ENCODE results near the gene KIF20B.

Gene KIF20B, protein sequence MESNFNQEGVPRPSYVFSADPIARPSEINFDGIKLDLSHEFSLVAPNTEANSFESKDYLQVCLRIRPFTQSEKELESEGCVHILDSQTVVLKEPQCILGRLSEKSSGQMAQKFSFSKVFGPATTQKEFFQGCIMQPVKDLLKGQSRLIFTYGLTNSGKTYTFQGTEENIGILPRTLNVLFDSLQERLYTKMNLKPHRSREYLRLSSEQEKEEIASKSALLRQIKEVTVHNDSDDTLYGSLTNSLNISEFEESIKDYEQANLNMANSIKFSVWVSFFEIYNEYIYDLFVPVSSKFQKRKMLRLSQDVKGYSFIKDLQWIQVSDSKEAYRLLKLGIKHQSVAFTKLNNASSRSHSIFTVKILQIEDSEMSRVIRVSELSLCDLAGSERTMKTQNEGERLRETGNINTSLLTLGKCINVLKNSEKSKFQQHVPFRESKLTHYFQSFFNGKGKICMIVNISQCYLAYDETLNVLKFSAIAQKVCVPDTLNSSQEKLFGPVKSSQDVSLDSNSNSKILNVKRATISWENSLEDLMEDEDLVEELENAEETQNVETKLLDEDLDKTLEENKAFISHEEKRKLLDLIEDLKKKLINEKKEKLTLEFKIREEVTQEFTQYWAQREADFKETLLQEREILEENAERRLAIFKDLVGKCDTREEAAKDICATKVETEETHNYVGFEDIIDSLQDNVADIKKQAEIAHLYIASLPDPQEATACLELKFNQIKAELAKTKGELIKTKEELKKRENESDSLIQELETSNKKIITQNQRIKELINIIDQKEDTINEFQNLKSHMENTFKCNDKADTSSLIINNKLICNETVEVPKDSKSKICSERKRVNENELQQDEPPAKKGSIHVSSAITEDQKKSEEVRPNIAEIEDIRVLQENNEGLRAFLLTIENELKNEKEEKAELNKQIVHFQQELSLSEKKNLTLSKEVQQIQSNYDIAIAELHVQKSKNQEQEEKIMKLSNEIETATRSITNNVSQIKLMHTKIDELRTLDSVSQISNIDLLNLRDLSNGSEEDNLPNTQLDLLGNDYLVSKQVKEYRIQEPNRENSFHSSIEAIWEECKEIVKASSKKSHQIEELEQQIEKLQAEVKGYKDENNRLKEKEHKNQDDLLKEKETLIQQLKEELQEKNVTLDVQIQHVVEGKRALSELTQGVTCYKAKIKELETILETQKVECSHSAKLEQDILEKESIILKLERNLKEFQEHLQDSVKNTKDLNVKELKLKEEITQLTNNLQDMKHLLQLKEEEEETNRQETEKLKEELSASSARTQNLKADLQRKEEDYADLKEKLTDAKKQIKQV (N-terminal part only)

DNA sequence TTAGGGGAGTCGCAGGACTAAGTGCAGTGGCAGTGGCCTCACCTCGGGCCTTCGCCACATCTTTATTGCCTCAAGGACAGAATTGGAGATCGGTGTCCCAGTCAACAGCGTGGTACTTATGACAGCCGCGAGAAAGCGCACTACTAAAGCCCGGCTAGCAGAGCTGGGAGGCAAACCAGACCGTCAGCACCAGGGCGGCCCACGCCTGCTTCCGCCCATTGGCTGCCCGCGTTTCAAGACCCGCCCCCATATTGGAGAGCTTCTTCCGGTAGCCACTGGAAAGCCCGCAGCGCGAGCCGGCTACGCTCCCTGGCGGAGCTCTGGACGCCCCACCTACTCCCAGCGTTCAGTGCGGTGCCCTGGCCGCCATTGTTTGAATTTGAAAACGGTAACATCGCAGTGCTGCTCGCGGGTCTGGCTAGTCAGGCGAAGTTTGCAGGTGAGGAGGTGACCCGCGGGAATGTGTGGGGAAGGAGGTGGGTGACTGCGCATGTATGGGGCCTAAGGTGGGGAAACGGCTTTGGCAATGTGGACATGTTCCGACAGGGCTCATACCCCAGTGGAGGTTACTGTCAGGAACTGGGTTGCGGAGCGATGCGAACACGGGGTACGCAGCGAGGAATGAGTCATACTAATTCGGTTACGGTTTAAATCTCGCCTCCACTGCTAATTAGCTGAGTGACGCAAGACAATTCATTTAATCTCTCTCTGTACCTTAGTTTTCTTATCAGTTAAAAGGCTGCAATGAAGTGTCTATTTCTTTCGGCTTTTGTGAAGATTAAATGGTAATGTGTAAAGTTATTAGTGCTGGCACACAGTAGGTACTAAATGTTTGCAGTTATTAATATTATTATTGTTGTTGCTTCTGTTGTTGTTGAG is at the start of gene KIF20B:
Gene KIF20B (plus strand): TSS at position 349 of the 879 bp plus-strand sequence. CDS start 3,705 bp downstream, outside the sequence.
- peak; percentile 85 to 94 for DNase-seq (ENCODE audit: low read depth in 2 of 2)

DNA sequence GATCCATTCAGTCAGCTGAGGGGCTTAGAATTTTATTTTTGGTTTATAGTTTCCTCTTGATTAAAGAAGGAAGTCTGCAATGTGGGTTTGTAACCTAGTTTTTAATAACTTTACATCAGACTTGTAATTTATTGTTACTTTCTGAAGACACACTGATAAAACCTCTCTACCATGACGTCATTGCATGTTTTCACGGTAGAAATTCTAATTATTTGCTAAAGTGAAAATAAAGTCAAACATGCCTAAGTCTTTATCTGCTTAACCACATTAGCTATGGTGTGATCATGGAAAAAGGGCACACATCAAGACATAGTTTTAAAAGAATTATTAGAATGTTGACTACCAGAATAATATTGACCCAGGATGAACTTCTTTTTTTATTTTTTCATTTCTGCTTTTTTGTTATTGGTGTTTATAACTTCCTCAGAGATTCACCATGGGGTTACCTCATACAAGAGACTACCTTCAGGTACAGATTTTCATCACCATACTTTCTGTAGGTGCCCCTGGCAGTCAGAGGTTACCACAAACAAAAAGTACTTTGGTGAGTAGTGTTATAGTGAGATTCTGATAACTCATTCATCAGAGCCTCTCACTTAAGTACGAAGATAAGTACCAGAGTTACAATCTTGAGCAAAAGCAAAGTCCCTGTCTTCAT is 49.3 kb upstream of the KIF20B start:
- DNase-seq (ENCODE audit: low read depth in 2 of 2), result no peak

DNA sequence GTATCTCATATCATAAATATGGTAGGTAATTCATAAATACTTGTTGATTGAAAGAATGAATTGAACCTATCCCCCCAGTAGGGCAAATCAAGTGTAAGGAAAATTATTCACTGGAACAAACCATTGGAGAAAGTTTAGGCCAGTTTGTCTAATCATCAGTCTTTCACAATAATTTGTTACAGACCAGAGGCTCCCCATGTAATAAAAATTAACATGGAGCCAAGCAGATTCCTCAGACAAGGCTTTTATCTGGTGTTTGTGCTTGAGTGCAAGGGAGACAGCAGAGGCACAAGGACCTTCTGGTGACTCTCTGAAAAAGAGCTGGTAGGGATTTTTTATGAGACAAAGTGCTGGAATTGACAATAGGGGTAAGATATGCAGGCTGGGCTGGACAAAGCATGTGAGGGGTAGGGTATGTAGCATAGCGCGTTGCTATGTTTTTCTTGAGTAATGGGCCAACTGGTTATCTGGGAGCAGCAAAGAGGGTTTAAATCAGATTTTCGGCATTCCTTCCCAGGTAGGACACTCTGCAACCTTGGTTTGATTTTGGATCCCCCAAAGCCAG is 48.5 kb upstream of the KIF20B start:
- DNase-seq (ENCODE audit: low read depth in 2 of 2), result no peak

DNA sequence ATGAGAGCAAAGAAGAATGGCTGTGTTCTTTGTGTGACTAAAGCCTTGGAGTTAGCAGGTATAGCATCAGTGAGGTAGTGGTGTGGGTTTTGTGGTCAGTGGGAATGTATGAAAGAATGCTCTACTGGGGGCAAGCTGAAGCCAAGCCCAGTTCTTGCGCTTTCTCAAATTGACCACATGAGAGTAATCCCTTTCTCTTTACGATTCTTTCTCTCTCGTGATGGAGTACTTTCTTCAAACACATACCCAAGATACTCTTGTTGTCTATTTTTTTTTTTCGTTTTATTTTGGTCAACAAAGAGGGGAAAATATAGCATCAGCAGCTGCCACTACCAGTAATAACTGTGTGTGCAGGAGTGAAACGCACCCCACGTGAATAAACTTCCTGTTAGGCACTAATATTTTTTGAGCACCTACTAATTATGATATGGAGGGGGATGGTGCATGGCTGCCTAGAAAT is 48.0 kb upstream of the KIF20B start:
- DNase-seq (ENCODE audit: low read depth in 2 of 2), result no peak

DNA sequence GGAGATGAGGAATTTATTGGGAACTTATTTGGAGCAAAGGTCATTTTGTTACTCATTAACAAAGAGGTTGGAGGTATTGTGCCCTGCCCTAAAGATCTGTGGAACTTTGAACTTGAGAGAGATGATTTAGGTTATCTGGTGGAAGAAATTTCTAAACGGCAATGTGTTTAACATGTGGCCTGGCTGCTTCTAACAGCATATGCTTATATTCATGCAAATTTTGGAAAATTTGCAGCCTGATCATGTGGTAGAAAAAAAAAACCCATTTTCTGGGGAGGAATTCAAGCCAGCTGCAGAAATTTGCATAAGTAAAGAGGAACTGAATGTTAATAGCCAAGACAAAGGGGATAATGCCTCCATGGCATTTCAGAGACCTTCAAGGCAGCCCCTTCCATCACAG is 45.7 kb upstream of the KIF20B start:
- DNase-seq (ENCODE audit: low read depth in 2 of 2), result no peak

DNA sequence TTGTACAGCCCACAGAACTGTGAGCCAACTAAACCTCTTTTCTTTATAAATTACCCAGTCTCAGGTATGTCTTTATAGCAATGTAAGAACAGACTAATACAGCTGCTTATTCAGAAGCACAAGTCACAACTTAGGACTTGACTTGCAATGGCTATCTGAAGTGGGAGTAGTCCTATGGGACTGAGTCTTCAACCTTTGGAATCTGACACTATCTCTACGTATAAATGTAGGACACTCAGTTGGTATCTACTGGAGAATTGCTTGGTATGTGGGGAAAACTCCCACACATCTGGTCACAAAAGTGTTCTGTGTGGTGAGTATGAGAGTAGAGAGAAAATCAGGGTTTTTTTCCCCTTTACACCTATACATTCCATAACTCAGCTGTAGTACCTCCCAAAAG is 44.1 kb upstream of the KIF20B start:
- DNase-seq (ENCODE audit: low read depth in 2 of 2), result no peak

DNA sequence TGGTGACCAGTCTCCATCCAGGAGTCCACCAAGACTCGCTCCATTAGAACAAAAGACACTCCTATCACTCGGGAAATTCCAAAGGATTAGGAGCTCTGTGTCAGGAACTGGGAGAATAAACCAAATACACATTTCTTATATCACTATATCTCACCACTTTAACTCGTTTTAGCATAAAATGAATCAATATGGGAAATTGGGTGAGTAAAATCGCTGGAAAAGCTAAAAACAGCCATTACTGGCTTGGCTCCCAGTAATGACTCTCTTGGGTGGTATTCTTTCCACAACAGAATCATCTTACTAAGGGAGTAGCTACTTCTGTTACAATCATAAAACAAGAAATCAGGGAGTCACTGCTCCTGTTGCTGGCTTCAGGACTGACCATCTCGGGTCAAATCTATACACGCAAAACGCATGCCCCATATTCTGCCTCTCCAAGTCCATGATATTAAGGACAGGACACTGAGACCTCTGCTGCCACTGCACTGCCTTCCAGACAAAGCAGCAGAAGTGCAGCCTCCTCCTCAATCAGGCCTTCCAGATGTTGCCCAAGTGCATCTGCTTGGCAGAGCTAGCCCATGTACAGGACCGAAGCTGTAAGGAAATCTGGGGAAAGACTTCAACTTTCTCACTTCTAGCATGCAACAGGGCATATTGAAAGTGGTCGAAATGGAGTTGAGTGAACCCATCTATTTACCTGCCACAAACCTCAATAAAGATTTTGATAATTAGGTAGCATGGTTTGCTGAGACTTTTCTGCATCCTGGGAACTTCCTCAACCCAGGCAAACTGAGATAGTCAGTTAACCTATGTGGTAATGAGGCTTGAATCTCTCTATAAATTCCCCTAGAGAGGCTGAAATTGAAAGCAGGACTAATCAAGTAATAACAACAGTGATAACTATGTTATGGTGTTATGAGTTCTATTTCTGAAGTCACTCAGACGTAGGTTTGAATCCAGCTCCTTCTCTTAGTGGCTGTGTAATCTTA is 42.0 kb upstream of the KIF20B start:
- DNase-seq (ENCODE audit: low read depth in 2 of 2), result no peak

DNA sequence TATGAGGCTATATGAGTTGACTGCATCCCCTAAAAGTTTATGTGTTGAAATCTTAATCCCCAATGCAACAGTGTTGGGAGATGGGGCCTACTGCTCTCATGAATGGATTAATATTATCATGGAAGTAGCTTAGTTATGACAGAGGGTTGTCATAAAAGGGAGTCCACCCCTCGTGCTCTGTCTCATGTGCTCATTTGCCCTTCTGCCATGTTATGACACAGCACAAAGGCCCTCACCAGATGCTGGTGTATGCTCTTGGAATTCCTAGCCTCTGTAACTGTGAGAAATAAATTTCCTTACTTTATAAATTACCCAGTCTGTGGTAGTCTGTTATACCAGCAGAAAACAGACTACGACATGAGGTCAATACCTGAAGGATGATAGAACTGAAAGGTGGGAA is 38.8 kb upstream of the KIF20B start:
- no peak for DNase-seq (ENCODE audit: low read depth in 2 of 2)

DNA sequence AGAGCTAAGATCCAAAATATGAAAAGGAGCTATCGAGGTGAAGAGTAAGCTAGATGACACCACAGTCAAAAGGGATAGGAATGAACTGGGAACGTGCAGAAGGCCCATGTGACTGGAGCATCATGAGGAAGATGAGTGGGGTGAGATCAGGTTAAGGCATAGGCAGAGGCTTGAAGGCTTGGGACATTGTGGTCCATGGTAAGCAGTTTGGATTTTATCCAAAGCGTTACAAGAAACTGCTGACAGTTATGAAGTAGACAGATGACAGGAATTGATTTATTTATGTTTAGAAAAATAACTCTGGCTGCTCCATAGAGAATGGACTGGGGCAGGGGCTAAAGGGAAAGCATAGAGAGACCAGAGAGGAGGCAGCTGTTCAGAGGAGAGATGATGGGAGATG is 38.2 kb upstream of the KIF20B start:
- no peak for DNase-seq (ENCODE audit: low read depth in 2 of 2)

DNA sequence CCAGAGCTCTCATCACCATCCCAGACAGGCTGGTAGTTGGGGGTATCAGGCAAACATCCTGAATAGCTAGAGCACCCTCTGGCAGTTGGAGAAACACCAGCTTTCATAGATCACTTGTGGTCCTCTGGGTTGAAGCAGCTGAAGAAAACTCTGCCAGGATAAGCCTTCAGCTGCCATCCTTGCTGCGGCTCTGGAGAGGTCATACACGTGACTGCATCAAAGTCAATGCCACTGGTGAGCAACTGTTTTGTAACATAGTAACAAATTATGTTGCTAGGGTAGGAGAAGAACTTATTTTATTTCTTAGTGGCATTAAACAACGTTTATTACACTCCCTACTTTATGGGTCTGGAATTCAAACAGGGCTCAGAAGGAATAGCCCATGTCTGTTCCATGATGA is 37.2 kb upstream of the KIF20B start:
- DNase-seq (ENCODE audit: low read depth in 2 of 2), result no peak

DNA sequence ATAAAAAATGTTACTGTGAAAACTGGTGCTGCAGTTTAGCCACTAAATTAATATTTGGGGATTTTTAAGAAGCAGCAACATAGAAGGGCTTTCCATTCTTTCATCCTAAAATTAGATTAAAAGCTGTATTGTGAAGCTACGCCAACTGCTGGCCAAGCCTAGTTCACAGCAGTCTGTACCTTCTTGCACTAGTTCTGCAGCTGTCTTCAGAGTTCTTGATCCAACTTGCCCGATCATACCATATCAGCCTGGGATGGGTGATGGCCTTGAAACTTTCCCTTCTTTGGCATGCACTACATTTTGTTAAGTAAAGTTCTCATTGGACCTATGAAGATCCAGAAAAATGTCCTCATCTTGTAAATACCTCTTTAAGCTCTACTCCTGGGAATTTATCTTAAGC is 36.1 kb upstream of the KIF20B start:
- DNase-seq (ENCODE audit: low read depth in 2 of 2), result no peak

DNA sequence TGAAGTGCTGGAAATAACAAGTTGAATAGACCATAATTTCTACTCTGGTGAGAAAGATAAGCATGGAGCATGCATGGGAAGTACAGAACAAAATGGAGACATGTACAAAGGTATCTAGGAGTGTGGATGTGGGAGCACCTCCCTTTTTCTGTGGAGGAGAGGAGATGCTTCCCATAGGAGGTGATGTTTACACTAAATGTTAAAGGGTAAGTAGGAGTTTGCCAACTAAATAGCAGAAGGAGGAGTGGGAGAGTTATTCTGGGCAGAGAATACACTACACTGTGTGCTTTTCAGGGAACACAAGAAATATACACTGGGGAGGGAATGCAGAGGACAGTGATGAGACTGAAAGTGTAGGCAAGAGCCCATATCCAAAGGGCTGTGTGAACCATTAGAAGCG is 35.3 kb upstream of the KIF20B start:
- DNase-seq (ENCODE audit: low read depth in 2 of 2), result no peak

DNA sequence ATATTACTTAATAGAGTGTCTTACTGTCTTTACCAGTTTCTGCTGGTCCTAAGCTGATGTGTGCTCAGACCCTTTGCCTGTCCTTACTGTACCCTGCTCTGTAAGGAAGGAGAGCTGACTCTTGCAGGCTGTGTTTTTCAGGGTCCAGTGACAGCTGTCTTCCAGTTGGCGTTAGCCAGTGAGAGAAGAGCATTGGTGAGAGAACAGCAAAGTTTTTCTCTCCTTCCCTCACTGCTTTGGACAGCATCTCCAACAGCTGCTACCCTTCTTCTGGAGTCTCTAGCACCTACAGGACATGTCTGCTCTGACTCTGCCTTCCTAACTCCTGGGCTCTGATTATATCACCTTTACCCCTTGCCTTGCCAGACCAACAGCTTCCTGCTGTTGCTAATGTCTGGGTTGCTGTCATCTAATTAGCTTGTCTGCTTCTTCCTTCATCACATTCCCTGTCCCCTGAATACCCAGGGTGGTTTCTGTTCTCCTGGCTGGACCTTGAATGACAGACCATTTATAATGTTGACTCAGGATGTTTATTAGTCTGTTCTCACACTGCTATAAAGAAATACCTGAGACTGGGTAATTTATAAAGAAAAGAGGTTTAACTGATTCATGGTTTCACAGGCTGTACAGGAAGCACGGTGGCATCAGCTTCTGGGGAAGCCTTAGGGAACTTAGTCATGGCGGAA is 32.9 kb upstream of the KIF20B start:
- no peak for DNase-seq (ENCODE audit: low read depth in 2 of 2)

DNA sequence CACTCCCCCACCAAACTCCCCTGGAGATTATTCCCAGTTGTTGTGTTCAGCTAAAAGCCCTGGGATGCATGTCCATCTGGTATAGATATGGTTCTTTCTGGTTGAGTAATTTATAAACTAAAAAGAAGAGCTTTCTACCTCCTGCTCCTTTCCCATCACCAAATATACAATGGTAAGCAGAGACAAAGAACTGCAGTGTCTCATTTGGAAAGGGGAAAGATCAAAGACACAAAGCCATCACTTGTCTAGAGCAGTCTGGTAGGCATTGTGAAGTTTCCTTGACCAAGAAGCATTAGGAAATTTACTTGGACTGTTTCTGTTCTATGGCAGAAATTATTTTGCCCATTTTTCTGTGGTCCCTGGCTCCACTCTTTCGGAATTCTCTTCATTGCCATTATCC is 31.4 kb upstream of the KIF20B start:
- no peak for DNase-seq (ENCODE audit: low read depth in 2 of 2)

DNA sequence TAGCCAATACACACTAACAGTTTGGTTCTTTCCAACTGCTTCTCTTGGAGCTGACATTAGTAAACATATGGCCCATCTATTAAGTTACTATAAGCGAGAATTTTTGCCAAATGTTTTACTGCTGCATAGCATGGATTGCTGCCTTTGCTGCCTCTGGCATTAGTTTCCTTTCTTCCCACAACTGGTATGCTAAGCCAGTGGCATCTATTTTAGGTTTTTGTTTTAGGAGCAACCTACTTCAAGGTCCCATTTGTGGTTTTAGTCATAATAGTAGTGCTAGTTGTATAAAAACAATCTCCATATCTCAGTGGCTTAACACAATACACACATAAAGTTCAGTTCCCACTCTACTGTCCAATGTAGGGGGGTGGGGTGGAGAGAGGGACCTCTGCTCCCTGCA is 30.5 kb upstream of the KIF20B start:
- DNase-seq (ENCODE audit: low read depth in 2 of 2), result no peak

DNA sequence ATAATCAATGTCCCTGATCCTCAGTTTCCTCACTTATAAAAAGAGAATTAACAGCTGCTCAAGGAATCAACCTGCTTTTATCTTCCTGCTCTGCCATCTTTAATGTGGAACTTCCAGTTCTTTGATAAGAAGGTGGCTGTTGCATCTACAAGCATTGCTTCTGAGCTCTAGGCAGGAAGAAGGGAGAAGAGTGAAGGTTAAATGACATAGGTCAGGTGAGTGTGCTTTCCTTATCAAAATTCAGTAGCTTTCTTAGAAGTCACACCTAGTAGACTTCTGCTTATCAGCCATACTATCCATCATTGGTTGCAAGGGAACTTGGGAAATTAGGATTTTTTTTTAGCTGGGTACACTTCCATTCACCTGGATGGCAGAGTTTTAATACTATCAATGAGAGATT is 24.0 kb upstream of the KIF20B start:
- DNase-seq (ENCODE audit: low read depth in 2 of 2), result no peak

DNA sequence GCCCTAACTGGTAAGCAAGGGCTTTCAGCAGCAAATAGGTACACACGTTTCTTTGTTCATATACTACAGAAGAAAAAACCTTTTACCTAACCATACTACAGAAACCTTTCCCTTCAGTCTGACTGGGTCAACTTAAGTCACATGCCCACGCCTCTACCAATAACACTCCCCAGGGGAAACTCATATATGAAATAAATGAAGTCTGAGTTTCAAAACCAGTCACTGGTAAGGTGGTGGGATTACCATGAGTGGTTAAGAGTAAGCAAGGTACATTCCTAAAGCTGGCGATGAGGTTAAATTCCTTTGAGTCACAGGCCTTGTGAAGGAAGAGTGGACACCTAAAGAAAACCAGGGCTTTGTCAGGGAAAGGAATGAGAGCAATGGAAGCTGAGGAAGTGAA is 21.4 kb upstream of the KIF20B start:
- DNase-seq (ENCODE audit: low read depth in 2 of 2), result no peak

DNA sequence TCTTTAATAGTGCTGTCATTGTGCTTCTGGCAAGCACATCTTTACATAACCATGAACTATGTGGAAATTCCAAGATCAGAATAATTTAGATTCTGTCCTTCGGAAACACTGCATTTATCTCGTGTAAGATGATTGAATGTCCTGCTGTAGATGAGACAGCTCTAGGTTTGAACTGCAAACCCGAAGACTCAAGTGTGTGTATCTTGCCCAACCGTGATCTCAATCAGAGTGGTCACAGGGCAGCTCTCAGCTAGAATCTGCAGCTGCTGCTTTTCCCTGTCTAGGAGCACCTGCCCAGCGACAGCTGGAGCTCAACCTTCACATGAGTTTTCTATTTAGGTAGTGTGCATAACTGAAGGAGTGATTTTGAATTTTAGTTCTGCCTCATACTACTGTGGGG is 17.5 kb upstream of the KIF20B start:
- no peak for DNase-seq (ENCODE audit: low read depth in 2 of 2)
